GM21717 (cell line): ENCODE results near the gene DUSP3.
"Not testable (repeated sequence)": the region's sequence is repeated elsewhere in the genome, so short reads cannot be mapped to it uniquely, and the experiment has no call there.

Experiments used
- ATAC-seq: cut with Tn5 transposase; IDR thresholded peaks from one replicate; pipeline ENCODE4 v1.9.1; 2021; ENCODE audit warnings: mild to moderate bottlenecking, moderate library complexity; ENCODE audit not compliant: unreplicated experiment

DUSP3 gene

DNA sequence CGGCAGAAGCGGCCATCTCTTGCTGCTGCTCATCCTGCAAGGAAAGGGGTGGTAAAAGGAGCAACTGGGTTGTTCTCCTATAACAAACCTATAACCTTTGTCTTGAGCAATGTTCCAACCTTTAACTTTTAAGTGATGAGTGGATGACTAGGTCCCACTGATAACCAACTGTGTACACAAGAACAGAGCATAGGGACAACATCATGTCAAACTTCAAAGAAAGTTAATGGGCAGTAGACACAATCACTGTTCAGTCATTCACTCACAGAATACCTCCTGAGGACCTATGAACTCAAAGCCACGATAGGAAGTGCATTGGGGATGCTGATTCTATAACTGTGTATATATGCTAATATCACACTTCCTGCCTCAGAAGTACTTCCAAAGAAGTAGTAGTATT, 23.1 kb upstream of the DUSP3 start:
- no peak for ATAC-seq

DNA sequence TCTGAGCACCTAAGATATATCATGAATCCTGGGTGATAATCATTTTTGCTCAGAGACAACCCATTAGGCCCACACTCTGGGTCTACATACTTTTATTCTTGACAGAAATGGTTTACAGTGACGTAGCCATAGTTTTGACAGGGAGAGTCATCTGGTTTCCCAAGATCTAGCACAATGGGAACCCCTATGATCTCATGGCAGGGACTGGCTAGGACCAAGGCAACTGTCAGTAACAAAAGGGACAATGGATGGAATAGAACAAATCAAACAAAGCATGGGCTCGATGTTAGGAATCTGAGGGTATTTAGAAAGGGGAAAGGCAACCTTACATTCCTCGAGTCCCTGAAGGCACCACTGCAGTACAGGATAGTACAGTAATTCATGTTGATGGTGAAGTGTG, 22.0 kb upstream of the DUSP3 start:
- no peak for ATAC-seq

DNA sequence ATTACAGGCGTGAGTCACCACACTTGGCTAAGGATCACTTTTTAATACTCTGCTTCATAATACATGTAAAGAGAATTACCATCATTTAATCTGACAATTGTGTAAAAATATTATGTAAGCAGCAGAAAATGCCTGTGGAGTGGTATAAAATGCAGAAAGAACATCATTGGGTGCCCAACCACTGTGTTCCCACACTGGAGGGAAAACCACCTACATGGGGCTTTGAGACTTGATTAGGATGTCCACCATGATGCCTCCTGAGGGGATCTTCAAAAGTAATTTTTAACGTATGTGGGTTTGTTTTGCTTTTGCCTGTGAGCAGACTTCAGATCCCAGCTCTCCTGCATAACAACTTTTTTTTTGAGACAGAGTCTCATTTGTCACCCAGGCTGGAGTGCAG, 20.3 kb upstream of the DUSP3 start:
- no peak for ATAC-seq

DNA sequence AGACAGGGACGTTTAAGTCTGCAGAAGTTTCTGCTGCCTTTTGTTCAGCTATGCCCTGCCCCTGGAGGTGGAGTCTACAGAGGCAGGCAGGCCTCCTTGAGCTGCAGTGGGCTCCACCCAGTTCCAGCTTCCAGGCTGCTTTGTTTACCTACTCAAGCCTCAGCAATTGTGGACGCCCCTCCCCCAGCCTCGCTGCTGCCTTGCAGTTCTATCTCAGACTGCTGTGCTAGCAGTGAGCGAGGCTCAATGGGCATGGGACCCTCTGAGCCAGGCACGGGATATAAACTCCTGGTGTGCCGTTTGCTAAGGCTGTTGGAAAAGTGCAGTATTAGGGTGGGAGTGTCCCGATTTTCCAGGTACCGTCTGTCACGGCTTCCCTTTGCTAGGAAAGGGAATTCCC, 19.2 kb upstream of the DUSP3 start:
- ATAC-seq = not testable (repeated sequence)

DNA sequence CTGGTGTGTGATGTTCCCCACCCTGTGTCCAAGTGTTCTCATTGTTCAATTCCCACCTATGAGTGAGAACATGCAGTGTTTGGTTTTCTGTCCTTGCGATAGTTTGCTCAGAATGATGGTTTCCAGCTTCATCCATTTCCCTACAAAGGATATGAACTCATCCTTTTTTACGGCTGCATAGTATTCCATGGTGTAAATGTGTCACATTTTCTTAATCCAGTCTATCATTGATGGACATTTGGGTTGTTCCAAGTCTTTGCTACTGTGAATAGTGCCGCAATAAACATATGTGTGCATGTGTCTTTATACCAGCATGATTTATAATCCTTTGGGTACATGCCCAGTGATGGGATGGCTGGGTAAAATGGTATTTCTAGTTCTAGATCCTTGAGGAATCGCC, 13.9 kb upstream of the DUSP3 start:
- not testable (repeated sequence) for ATAC-seq

DNA sequence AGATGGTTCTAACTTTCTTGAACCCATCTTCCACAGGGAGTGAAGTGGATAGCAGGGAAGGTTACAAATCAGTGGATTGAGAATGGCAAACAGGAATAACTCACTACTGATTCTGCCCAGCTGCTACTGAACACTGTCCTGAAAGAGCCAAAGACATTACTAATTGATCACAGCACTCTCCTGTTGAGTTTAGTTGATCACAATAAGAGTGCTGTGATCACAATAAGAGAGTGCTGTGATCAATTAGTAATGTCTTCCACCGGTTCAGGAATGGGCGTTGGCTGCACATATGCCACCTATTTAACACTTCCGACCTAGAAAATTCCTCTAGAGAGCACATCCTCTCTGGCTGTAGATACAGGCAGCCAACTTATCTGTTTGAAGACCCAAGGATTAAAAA, 12.8 kb upstream of the DUSP3 start:
- ATAC-seq = no peak

DNA sequence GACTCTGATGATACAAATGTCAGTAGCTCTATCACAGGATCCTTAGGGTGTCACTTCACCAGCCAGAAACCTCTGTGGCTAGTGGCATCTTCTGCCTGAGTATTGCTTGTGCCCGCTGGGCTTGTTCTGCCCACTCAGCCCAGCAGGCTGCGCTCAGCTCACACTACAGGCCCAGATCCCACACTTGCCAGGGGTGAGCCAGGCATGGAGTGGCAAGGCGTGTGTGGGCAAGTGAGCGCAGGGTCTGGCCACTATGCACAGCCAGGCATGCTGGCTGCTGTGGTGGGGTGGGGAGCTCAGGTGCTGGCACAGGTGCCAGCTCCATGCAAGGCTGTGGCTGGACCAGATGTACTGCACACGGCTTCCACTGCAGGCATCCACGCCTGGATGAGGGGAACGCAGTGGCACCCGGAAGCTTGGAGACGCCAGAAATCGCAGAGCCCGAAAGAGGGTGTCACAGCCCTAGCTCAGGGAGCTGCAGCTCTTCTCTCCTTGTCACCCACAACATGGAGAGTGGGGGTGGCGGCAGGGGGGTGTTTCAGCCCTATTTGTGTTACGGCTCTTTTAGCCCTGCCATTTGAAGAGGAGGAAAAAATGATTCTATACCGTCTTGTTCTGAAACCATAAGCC, 11.6 kb upstream of the DUSP3 start:
- no peak for ATAC-seq

DNA sequence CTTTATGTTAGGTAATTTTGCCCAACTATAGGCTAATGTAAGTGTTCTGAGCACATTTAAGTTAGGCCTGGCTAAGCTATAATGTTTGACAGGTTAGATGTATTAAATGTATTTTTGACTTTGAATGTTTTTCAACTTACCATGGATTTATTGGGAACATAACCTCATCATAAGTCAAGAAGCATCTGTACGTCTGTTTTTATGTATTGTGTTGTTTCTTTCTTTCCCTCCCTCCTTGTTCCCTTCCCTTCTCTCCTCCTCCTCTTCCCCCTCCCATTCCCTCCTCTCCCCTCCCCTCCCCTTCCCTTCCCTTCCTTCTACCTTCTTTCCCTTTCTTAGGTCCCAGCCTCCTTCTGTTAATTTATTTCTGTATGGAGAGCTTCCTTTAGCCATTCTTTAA, 10.7 kb upstream of the DUSP3 start:
- ATAC-seq = no peak

DNA sequence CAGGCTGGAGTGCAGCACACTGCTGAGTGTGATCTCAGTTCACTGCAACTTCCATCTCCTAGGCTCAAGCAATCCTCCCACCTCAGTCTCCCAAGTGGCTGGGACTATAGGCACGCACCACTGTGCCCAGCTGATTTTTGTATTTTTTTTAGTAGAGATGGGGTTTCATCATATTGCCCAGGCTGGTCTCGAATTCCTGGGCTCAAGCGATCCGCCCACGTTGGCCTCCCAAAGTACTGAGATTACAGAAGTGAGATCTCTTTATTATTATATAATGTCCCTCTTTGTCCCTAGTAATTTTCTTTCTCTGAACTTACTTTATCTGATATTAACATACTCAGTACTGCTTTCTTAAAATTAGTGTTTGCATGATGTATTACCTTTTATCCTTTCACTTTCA, 9.8 kb upstream of the DUSP3 start:
- ATAC-seq = no peak

DNA sequence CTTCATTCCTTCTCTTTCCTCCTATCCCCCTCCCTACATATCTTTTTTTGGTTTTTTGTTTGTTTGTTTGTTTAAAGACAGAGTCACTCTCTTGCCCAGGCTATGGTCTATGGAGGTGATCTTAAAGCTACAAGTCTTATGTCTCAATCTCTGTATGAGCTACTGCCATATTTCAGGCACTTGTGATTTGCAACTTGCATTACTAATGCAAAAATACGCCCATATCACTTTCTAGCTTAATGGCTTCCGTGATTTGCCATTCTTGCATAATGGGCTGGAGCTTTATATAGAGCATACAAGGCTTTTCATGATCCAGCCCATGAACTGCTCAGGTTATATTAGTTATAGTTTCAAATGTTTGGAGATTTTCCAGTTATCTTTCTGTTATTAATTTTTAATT, 9.0 kb upstream of the DUSP3 start:
- no peak for ATAC-seq

DNA sequence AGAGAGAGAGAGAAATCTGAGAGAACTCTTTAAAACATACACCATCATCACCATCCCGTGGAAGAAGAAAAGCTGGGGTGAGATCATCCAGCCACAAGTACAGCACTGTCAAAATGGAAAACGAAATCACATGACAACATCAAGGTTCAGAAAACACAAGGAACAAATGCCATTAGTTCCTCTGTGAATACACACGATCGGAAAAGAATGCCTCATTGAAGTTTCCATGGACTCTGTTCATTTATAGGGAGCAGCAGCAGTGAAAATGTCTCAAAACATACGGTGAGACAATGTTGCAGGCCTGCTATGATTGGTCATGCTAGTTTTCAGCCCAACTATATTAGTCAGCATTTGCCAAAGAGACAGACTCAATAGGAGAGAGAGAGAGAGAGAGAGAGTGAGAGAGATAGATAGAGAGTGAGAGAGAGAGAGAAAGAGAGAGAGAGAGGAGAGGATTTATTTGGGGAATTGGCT, 5.9 kb upstream of the DUSP3 start:
- ATAC-seq = no peak

DNA sequence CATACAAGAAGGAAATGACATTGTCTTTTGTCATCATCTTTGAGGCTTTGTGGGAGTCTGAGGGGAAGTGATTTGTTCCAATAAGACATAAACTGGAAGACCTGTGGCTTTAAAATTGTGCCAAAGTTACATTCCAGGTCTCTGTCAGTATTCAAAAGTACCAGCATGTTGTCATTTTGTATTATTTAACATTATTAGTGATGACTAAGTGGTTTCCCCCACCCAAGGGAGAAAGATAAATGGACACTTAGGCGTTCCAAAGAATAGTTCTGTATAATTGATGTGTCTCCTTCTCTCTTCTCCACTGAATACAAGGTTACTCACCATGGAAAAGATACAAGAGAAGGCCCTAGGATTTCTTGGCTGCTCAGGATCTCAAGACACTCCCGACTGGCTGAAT, 5.3 kb upstream of the DUSP3 start:
- no peak for ATAC-seq

DNA sequence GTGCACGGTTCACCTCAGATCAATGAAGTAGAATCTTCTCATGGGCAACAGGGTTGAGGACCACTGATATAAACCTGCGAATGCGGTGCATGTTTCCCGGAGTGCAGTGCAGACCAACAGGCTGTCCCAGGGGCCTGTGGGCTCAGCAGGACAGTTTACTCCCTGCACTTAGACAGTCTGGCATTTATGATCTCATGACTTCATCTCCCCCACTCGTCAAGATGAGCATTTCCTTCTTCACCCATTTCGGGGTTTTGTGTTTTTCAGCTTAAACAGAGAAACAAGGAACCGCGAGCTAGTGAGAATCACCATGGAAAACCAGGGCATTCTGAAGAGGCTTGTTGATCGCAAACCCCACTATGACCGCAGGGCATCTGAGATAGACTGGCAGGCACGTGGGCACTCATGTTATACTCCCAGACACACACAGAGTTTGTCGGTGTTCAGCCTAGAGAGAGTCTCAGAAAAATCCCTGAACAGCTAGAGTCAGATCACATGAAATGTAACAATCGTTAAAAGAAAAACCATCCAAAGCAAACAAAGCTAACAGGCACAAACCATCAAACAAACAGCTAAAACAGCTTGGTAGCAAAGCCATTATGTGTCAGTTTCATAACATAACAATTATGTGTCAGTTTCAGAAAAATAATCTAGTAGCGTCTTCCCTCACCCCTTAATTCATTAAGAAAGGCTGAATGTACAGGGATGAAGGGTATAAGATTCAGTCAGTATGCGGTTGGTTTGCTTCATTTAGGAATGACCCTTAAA, 4.3 kb upstream of the DUSP3 start:
- ATAC-seq = no peak

DNA sequence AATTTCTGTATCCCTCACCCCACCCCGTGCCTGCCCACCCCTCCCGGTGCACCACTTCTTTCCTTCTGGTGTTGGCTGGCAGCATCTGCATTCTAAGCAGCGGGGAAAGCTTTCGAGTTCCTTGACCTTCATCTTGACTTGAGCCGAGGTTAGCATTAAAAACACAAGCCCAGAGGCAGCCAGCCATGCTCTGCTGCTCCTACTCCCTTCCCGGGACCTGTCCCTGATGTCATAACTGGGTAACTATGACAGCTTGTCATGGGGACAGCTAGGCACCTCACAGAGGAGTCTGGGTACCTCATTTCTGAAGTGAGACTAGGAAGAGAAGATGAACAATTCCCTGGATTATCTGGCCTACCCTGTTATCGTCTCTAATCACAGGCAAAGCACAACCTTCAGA, 1.4 kb upstream of the DUSP3 start, which contains the start of gene CFAP97D1:
Gene CFAP97D1 (plus strand): TSS at position 301 of the 400 bp plus-strand sequence. CDS start 28 bp downstream, at position 329.
- no peak for ATAC-seq

DNA sequence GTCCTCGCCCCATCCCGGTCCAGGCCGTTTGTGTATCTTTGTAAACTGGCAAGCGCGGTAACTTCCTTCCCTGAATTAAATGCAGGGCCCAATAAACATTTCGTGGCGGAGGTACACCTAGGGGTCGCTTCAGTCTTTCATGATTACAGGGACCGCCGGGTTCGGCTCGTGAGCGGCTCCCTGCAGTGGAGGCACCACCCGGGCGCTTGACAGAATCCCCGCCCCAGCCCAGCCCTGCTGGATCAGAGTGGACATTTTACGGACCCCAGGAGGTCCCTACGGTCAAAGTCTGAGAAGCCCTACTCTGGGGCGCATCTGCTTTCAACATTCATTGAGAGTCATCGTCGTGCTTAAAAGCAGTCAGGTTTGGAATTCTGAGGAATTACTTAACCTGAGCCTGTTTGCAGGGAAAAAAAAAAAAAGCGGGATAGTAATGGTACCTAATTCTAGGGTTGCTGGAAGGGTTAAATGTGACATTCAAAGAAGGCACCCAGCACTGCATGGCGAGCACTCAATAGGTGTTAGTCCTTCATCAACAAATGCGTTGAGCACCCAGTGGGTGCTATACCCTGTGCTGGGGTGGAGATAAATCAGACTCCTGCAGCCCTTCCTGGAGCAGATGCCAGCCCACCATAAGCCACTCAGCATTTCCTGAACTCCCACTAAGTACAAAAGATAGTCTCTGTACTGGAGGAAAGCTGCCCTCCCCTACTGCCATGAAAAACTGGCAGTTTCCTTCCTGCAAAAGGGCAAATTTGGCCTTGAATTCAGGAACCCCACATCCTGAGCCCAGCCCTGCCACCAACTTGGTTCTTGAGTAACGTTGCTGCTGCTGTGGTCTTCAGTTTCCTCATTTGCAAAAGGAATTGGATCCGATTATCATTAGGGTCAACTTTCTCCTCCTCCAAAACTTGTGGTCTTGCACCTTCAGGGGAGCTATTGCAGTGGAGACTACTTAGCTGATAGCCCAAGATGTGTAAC, 658 bp upstream of the DUSP3 start:
- ATAC-seq = no peak

DNA sequence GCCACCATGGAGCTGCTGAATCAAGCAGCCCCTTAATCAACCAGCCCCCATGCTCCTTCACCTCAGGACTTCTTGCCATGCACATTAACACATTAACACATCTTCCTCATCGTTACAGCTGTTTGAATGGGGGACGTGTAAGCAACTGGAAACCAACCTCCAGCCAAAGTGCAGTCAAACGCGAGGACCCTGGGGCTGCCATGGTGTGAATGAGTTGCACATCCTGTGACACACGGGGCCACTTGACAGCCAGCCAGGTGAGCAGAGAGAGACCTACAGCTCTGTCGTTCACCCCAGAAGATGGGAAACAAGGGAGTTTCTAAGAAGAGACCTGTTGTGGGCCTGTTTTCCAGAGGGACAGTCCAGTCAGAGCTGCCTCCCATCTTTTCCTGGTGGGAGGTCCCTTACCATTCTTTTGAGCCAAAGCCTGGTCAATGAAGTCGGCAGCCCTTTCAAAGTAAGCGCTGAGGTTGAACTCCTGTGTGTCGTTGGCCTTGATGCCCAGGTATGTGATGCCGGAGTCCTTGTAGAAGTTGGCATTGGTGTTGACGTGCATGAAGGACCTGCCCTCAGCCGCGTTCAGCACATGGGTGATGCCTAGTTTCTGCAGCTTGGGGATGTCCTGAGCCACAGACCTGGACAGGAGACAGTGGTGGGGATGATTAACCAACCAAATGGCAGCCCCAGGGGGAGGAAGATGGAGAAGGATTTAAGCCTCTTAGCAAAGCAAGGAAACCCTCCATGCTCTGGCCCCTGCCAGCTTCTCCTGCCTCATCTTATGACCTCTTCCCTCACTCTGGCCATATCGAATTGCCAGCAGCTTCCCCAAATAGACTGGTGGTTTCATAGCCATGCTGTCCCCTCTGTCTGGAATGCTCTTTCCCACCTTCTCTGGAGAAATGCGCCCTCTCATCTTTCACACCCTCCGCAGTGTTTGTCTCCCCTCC, 4.2 kb downstream of the DUSP3 start:
- no peak for ATAC-seq

DNA sequence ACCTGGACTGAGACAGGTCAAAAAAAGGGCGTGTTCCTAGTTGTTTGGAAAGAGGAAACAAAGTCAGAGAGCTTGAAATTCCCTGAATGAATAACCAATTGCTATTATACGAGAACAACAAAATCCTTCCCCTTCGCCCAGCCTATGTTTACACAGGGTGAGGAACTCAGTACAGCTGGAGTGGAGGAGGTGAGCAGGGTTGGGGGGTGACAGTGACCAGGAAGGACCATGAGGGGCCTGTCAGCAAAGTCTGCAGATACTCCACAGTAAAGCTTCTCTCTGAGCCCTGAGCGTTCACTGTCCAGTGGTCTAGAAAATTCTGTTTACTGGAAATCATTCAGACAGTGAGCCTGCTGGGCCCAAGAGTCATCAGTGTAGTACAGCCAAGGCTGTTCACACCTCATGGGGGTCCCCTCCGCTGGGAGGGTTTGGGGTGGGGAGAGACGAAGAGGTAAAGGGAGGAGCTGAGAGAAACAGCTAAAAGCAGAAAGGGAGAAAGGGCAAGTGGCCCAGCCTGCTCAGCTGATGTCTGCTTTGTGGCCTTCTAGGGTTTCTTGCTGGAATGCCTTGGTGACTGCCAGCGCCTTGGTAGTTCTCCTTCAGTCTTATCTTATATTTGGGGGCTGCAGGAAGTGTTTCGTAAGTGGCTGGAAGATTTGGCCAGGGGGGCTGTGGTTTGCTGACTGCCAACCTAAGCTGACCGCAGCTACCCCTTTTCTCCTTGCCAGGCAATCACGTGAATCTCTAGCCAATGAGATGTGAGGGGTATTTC, 5.7 kb downstream of the DUSP3 start:
- no peak for ATAC-seq

DNA sequence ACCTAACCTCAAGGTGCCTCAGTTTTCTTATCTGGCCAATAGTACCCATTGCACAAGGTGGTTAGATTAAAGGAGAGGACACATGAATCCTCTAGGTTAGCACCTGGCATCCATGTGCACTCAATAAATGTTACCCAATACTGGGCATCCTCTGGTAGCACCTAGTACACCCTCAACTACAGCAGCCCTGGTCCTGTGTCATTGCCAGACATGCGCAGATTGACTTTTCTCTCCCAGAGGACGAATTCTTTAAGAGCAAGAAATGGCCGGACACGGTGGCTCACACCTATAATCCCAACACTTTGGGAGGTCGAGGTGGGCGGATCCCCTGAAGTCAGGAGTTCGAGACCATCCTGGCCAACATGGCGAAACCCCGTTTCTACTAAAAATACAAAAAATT, 7.3 kb downstream of the DUSP3 start:
- no peak for ATAC-seq

DNA sequence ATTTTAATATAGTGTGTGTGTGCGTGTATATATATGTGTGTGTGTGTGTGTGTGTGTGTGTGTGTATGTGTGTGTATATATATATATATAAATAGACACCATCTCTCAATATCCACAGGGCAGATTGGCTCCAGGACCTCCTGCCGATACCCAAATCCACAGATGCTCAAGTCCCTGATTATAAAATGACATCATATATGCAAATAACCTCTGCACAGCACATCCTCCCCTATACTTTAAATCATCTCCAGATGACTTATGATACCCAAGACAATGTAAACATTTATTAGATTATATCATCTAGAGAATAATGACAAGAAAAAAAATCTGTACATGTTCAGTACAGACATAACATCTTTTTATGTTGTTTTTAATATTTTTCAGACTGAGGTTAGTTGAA, 7.8 kb downstream of the DUSP3 start:
- ATAC-seq = no peak

DNA sequence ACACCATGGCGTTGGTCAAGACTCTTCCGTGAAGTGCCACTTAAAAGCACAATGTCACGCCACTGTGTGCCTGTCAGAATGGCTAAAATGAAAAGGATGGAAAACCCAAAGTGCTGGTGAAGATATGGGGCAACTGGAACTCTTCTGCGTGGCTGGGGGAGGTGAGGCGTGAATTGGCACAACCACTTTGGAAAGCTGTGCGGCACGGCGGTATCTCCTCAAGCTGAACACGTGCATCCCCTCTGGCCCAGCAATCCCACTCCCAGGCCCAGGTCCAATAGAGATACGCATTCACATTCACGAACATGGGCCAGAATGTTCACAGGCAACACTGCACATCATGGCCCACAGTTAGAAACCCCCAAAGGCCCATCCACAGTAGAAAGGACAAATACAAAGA, 8.9 kb downstream of the DUSP3 start:
- no peak for ATAC-seq
